Superior temporal gyrus (tissue), 1 donor: ENCODE measurements around the gene EBLN1.

Experiments used
- DNase-seq: peaks from one replicate; pipeline ENCODE4 v3.0.0-alpha.2; 2016; ENCODE audit errors: extremely low spot score

Gene EBLN1

DNA sequence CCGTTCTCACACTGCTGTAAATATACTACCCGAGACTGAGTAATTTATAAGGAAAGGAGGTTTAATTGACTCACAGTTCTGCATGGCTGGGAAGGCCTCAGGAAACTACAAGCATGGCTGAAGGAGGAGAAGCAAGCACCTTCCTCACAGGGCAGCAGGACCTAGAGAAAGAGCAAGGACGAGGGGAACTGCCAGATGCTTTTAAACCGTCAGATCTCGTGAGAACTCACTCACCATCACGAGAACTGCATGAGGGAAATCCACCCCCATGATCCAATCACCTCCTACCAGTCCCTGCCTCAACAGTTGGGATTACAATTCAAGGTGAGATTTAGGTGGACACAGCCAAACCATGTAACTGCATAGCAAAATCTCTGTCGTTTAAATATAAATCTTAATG lies at the start of gene EBLN1:
TSS of gene EBLN1 (minus strand) at position 174 of the 400 bp plus-strand sequence. CDS start 8,032 bp downstream, outside the sequence.
- no peak for DNase-seq

DNA sequence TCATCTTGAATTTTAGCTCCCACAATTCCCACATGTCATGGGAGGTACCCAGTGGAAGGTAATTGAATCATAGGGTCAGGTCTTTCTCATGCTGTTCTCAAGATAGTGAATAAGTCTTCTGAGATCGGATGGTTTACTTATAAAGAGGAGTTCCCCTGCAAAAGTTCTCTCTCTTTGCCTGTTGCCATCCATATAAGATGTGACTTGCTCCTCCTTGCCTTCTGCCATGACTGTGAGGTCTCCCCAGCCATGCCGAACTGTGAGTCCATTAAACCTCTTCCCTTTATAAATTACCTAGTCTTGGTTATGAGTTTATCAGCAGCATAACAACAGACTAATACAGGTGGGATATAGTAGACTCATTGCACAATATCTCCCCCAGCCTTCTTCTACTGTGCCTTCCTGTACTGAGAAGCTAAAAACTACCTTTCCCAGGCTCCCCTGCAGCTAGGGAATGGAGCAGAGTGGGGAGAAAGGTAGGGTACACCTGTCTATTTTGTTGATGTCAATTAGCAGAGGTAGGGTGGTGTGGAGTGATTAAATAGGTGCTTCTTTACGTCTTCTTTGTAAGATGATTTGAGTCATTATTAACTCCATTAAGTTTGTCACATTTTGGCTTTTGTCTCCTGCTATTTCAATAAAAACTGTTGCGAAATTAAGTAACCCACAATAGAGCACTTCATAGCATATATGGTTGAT lies 48.2 kb upstream of the EBLN1 start:
- no peak for DNase-seq

DNA sequence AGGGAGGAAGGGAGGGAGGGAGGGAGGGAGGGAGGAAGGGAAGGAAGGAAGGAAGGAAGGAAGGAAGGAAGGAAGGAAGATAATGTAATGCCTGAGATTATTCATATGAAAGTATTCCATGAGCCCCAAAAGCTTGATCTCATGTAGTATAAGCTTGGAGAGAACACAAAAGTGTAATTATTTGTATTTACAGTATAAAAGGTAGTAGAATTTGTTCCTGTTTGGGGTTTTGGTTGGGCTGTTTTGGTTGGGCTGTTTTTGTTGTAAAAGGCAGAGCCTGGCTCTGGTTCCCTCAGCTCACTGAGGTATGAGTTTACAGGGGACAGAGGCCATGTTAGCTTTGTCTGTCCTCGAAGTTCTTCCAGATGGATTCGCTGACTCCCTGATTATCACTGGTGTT lies 45.3 kb upstream of the EBLN1 start:
- DNase-seq, result no peak

DNA sequence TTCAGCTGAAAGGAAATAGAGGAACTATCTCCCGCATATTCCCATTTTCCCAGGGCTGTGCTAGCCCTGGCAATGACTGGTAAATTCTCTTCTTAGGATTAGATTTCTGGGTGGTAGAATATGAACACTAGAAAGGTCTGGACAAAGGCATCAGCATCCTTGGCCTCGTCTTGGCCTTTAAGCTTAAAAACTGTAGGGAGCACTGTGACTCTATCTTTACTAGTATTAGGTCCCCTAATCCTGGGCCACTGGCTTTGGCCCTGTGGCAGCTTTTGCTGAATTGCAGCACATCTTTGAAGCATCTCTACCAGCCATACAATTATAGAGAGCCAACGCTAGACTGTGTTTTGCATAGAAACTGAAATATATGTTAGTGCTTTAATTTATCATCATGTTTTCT lies 41.5 kb upstream of the EBLN1 start:
- no peak for DNase-seq

DNA sequence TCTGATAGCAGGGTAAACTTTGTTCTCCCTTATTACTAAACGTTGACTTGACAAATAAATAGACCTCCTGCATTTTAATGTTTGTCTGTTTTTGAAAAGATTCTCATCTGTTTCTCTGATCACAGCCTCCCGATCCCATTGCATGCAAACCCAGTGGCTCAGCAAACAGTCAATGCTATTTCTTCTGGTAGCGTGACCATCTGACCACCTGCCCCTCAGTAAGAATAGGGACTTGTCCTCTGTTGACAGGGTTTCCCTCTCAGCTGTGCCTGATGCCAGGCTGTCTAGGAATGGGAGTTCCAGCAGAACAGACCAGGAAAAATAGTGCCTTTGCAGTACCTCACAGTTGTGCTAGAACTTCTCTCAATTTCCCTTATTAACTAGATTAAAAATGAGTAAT lies 40.7 kb upstream of the EBLN1 start:
- DNase-seq, result peak; percentile 64

DNA sequence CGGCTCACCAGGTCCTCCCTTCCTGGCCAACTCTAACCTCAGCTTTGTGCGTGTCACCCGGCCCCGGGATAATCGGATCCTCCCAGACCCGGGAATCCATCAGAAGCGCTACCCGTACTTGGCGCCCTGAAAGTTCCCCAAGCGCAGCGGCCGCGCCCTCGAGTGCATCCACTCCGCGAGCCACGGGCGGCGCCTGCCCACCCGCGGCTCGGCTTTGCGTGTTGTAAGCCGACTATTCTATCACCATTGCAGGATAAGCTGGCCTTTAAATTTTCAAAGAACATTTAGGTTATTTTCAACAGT lies 35.7 kb upstream of the EBLN1 start:
- peak; percentile 19 for DNase-seq

DNA sequence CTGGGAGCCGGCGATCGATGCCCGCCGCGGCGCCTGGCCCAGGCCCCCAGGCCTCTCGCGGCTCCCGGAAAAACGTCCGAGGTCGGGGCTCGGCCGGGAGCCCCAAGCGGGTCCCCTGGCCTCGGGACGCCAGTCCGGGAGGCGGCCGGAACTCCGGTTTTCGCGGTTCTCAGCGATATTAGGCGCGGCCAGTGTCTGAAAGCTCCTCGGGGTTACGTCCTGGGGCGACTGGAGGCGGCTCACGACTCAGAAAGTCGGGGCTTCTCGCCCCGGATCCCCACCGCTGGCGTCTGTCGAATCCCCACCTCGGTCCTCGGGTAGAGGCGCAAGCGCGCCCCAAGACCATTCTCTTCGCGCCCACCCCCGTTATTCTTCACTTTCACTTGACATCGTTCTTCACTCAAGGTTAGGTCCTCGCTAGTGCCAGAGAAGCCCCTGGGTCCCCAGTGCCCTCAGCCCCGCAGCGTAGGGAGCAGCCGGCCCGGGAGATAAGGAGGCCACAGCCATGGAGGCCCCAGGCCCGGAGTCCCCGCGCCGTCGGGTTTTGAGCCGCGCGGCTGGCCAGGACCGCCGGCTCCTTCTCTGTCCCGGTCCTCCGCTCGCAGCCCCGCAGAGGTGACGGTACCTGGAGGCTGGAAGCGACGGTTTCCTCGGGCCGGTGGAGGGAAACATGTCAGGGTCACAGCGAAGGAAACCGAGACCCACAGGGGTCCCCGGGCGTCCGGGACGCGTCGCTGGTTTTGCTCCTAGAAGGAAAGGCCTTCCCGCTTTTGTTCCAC lies 35.2 kb upstream of the EBLN1 start:
- peak; percentile 60 for DNase-seq

DNA sequence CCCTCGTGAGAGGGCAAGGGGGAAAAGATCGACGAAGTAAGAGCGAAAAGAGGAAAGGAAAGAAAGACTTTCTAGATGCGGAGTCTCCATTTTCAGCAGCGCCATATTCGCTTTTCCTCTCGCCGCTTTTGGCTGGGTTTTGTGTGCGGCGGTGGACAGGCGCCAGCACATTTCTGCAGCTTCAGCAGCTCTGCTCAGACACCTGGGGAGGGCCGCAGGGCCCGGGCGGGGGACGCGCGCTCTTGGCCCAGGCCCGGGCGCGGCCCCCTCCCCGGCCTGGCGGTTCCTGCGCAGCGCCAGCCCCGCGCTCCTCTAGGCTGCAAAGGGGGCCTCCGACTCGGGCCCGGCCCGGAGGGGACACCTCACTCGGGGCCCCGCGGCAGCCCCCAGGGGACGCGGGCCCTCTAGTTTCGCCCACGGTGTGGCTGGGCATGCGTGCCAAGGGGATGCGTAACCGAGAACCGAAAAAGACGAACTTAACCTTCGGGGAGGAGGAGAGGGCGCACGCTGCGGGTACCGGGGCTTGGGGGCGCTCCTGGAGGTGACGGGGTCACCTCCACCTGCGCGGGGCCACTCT lies 34.5 kb upstream of the EBLN1 start:
- no peak for DNase-seq

DNA sequence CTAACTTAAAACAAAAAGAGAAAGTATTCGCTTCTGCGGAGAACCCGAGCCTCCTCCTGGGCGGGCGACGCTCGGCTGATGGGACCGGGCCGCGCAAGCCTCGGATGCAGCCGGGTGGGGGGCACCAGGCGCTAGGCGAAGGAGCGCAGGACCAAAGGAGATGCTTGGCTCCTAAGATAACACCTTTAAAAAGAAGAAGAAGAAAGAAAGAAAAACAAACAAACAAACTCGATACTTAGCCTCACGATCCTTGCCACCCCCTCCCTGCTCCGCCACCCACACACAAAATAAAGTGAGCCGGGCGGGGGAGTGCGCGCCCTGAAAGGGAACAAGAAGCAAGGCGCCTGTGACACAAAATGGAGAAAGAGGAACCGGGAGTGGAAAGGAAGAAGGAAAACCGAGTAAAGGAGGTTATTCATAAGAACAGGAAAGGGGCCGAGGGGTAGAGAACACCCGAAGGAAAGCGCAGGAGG lies 34.0 kb upstream of the EBLN1 start:
- peak; percentile 85 for DNase-seq

DNA sequence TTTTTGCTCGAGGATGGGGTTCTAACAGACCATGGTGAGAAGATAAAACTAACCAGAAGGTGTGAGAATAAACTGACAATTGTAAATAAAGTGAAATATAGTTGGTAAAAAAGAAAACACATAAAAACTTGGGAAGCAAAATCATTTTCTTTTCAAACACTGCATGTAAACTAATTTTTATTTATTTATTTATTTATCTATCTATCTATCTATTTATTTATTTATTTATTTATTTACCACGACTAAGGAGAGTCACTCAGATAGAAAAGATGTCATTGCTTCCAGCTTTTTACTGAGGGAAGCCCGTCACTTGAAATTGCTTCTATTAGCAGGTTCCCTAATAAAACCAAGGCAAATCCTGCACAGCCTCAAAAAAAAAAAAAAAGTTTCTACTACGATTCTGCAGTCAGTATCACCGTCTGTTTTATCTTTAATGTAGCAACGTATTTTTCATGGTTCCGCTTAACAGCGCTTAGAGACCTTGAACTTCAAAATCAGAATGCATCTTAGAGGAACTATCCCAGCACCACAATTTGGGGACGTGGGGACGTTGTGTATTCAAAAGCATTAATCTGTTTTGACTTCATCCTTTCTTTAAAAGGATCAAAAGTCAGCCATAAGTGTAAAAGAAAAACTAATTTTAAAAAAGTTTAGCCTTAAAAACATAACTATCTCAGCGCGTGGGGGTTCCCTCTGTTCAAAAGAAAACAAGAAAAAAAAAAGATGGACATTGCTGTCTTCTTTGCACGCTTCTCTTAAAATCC lies 33.3 kb upstream of the EBLN1 start:
- DNase-seq, result peak; percentile 74

DNA sequence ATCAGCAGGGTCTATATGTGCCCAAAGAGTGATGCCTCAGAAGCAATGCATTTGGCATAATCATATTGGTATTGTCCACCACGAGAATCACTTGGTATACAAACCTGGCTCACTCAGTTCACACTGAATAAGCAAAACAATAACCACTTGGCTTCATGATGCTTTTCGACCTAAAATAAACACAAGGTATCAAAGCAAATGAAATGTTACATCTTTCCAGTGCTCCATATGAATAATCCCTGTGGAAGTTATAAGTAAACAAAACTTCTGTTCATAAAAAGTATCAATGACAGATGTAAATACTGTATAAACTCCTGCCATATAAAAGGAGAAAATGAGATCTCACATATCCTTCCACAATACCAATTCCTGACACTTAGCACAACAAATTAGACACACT lies 29.8 kb upstream of the EBLN1 start:
- DNase-seq, result no peak

DNA sequence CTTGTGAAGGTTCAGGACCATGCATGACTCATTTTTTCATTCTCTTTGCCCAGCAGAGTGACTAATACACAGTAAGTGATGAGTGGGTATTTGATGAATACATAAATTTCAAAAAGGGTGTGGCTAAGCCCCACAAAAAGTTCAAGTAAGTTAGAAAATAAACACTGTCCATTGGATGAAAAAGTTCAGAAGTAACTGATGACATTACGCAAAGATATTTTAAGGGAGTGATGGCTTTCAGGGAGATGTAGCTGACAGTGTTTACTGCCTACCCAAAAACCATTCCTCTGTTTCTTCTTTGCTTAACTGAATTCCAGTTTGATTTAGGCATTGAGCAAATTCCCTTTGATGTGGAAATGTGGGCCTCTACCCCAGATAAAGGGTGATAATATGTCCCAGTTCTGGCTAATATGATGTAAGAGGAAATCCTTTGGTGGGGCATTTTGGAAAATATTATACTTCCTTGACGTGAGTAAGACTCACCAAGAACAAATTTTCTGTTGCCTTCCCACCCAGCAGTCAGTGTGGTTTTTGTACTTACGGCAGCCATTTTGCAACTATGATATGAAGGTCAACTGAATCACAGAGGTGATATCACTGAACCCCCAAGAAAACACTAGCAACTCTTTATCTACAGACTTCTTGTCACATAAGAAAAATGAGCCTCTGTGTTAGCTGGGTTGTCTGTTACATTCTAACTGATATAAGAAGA lies 29.0 kb upstream of the EBLN1 start:
- no peak for DNase-seq

DNA sequence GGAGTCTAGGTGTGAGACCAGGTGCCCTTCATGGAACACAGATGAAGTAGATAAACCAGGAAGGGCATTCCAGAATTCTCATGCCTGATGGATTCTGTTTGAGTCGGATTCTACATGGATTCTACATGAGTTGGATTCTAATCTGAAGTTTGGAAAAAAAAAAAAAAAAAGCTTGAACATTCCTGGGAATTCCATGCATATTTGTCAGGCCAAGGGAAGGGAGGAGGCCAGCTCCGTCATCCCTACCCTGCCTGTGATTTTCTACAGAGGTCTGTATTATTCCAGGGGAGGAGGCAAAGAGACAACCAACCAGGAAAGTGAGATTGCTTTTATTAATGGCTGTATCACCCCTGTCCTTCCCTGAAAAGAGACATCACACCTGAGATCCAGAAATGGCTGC lies 27.8 kb upstream of the EBLN1 start:
- DNase-seq, result no peak

DNA sequence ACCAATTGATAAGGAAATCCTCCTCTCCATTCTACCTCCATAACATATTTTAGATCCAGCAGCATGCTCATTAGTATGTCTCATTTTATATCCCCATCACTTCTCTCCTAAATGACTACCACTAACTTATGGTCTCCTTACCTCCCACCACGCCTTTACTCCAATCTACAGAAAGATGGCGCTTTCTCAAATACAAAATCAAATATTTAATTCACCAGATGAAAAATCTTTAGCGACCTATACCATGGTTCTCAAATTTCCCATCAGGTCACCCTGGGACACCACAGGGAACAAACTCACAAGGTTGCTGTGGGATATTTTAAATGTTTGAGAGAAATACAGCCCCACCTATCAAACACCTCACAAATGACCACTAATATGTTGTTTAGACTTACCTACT lies 27.0 kb upstream of the EBLN1 start:
- no peak for DNase-seq

DNA sequence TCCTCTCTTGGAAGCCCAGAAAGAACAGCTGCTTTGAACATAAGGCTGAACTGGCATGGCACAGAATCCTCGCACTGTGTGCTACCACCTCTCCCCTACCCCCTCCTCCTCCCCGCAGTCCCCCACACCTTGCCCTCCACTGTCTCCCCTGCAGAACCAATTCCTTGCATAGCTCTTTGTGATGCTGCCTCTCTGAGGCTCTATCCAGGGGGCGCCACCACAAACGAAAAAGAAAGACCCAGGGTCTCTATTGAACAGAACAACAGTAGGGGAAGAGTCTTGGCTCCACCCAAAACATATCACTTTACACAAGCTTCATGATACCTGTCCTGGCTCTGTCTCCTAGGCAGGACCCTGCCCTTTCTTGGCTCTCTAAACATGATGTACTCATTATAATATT lies 26.2 kb upstream of the EBLN1 start:
- DNase-seq, result no peak

DNA sequence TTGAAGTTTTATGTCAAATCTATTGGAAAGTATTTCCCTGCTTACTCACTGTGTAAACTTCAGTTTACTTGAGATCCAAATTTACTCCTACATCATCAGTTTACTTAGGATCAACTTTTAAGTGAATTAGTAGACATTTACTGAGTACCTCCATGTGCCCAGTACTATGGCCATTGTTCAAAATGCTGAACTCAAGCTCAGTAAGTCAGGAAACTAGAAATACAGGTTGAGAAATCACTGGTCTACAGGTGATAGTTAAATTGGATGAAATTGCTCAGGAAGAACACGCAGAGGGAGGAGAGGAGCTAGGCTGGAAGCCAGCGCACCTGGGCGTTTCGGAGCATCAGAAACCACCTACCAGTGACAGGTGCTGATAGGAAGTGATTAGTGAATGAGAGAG lies 25.5 kb upstream of the EBLN1 start:
- no peak for DNase-seq

DNA sequence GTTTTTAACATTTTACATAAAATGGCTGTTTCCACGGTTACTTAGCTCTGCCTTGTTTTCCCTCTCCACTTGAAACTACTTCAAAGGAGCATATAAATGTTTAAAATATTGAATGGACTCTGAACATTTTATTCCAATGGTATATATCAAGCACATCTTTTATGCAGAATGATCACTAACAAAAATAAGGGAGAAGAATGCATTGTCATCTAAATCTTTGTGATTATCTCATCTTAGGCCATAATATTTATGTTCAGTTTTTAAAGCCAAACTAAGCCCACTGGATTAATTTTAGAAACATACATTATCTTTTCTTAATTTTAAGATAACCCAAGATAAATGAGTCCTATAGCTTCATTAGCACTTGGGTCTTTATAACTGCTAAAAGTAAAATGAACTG lies 13.4 kb upstream of the EBLN1 start:
- no peak for DNase-seq

DNA sequence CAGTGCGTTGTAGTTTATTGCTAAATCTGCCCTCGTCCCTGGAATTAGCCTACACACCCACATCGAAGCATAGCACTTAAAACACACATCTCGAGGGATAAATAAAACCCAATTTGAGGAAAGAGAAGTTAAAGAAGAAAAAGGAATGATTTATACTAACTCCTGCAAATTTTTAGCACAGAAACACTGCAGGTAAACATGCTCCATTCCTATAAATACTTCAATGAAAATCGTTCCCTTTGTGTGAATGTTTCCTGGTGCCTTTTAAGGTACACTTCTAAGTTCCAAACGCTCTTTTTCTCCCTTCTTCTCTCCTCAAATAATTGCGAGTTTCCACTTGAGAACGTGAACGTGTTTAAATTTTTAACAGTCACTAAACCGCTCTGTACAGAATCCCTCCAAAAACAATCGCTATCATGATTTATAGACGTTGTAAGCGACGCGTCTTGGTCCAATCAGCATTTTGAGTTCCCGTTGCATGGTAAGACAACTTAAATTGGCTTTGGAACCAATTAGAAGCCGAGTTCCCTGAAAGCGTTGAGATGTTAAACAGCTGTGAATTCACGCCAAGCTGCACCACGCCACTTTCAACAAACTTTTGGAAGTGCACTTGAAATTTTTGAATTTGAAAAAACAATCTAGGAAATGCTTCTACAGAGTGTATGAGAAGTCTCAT lies 12.5 kb upstream of the EBLN1 start:
- DNase-seq, result peak; percentile 77

DNA sequence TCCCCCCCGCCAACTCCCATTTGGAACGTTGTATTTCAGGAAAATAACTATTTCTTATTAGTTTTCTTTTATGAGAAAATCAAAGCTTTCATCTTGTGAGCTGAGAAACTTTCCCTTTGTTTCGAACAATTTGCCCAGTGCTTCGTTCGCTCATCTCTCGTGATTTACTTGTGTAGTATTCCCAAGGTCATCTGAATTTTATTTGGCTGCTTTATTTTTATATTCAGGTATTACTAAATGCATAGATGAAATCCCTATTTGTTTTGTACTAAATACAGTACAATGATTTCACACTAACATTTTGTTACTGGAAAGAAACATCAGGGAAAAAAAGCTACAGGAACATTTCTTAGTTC lies 12.0 kb upstream of the EBLN1 start:
- DNase-seq, result no peak

DNA sequence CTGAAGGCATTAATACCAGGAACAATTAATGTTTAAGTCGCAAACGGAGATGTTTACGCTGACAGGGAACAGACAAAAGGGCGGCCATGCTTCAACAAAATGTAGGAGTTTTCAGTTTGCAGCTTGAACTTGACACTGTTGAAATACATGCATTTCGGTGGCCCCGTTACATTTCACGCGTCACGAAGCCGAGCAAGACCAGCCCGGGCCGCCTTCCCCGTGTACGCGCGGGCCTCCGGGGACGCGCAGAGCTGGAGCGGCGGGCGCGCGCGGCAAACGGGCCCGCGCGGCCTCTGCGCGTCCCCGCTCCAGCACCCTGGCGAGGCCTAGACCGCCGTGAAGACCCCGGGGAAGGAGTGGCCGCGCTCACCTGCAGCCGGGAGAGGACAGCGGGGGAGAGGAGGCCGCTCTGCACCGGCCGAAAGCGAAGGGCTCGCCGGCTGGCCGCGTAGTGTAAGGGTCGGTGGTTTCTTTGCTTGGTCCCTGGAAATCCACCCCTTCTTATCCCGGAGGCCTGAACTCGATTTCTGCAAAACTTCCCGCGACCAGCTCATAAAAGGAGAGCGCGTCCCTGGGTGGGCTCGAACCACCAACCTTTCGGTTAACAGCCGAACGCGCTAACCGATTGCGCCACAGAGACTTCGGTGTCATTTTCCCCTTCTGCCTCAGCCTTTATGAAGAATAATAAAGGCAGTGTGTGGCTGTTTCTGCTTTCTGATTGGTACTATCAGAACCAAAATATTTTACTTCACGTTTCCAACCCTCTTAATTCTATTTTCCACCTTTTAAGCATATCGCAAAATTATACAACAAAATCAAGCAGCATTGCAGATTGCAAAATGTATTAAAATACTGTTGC lies 11.4 kb upstream of the EBLN1 start:
- peak; percentile 96 for DNase-seq
